Measurements from ENCODE around the gene SPPL3.

Gene SPPL3

DNA sequence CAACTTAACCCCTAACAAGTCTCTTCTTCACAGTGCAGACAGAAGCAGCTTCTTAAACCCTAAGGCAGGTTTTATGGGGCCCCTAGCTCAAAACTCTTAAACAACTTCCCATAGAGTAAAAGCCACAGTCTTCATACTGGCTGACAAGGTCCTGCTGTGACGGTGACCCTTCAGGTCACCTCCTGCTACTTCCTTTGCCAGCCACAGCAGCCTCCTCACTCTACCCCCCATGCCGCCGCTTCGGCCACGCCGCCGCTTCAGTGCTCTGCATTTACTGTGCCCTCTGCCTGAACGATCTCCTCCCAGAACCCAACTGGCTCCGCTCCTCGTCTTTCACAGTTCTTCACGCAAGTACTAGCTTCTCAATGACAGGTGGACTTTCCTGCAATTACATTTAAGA is 133.1 kb downstream of the SPPL3 start:
- no peak for DNase-seq

DNA sequence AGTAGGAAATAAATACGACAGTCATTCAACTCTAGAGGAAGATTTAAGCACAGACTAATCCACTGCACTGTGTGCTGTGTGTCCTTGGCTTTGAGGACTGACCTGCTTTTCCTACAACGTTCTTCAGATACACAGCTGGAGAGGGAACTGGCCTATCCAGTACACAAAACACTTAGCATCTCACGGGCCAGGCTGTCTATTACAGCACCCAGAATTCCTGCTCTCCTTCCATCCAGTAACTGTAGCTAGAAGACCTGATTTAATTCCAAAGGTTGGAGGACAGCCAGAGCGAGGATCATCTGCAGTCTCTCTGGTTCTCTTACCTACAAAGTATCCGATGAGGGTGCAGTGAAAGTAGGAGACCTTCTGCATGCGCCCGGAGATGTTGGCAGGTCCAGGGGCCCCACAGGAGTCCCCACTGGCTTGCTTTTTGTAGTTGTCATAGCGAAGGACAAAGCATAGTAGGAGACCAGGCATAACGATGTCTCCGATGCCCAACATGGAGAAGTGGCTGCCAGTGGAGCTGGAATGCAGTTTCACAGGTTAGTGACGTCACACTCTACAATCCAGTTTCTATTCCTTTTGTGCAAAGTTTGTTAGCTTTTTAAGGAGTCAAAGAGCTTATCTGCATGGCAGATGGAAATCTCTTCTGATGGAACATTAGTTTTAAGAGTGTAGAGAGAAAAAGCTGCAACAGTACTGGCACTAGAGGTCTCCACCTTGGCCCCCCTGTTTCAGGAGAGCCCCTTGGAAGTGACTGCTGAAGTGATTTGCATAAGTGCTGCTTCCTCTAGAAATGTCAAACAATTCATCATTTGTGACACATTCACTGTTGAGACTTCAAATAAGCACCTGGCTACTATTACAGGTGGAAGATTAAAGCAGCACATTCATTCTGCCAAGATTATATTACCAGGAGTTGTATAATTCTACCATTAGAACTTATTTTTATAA is 136.8 kb downstream of the SPPL3 start:
- DNase-seq: no peak

DNA sequence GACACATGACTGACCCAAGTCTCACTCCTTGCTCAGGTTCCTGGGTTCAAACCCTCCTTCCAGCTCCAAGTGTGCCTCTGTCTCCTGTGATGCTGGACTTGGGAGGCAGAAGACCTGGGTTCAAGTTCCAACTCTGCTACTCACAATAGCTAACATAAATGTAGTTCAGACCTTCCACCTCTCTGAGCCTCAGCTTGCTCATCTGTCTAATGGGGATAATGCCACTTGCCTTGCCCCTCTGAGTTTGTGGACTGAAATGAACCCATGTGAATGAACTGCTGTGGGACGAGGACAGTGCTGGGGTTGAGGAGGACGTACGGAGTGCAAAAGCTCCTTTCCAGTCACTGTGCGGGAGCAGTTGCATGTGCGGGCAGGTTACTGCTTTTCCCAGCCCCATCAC is 137.6 kb downstream of the SPPL3 start:
- no peak for DNase-seq

DNA sequence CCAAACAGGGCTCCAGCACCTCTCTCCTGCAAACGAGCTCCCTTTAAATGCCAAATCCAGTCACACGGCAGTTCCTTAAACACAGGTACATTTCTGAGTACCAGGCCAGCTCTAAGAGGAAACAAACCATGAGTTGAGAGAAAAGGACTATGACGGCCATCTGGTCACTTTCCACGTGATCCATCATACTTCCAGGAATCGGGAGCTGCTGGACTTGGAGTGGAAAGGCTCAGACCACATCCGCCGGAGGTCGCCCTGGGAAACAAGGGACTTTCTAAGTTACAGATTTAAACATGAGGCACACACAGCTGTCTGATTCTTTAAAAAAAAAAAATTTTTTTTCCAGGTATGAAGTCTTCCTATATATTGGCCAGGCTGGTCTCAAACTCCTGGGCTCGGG is 139.3 kb downstream of the SPPL3 start:
- DNase-seq: no peak

DNA sequence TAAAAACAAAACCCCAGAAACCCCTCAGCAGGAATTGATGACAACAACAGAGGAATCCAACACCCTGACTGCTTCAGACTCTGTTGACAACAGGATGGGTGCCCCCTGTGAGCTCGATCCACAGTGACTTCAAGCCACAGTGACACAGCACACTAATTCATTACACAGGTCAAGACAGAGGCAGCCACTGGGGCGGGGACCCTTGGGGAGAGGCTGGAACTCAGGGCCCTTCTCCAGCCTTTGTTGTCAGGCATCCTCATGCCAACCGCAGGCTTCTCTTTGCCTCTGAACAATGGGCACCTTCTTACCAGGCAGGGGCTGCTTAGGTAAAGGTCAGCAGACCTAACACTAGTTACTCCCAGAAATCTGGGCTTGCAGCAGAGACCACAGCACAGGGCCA is 140.9 kb downstream of the SPPL3 start:
- no peak for DNase-seq

DNA sequence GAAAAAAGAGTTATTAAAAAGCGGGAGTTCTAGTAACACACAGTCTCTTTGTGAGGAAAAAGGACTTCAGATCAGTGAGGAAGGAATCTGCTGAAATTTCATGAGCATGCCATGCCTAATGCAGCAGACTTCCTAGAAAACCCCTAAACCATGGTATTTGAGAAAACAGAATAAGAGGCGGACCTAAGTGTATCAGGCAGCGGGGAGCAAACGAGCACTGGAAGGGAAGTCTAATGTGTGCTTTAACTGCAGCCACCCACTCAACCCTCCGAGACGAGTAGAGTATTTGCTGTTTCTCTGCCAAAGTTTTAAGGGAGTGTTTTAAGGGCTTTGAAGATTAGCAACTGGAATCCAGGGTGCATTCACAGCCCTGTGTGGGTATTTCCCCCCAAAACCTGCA is 142.1 kb downstream of the SPPL3 start:
- peak; percentile 37 for DNase-seq

DNA sequence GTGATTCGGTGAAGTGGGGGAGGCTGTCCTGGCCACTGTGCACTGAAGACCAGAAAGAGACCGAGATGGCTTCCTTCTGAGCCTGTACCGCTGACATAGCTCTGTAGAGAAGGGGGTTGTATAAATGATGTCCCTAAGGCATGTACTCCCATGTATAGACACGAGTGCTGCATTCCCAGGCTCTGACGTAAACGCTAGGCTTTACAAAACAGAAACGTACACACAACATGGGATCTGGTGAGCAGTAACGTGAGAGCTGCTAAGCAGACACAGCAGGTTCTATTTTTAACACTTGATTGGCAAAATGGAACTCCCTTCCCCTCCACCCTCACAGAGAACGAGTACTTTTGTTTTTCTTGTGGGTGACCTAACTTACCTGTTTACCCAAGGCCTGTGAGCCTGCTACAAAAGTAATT is 142.6 kb downstream of the SPPL3 start:
- peak; percentile 93 for DNase-seq

DNA sequence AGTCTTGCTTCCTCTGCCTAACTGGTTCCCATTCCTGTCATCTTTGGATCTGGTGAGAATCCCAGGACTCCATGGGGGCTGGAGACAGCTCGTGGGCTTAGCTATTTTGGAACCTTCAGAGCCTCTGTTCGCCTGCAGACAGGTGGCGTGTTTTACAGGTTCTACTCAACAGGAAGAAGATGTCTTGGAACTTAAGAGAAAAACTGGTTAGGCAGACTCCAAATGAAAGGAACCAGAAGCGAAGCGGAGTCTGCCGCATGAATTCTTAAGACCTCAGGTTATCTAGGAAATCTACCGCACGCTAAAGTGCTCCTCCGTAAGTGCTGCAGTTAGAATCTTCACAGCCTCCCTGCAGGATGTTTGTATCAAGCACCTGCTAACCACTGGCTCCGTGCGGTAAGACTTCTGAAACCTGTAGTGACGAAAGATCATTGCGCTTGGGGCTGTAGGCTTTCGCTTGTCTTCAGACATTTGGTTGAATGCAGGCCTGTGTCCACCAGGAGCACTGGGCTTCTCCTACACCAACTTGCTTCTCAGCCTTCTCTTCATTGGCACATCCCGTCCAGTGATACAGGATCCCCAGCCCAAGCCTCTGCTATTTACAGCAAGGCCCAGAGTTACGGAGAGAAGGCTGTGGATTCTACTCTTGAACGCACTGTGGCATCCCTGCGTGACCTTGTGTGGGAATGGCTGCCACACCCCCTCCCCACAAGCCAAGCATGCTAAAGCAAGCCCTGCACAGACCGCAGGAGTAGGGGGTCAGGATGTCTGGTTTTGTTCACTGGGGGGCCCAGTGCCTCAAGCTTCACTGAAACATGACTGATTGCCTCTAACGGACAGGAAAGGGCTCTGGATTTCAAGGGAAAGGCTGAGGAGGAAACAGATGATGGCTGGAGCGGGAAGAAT is 143.6 kb downstream of the SPPL3 start:
- peak; percentile 12 for DNase-seq

DNA sequence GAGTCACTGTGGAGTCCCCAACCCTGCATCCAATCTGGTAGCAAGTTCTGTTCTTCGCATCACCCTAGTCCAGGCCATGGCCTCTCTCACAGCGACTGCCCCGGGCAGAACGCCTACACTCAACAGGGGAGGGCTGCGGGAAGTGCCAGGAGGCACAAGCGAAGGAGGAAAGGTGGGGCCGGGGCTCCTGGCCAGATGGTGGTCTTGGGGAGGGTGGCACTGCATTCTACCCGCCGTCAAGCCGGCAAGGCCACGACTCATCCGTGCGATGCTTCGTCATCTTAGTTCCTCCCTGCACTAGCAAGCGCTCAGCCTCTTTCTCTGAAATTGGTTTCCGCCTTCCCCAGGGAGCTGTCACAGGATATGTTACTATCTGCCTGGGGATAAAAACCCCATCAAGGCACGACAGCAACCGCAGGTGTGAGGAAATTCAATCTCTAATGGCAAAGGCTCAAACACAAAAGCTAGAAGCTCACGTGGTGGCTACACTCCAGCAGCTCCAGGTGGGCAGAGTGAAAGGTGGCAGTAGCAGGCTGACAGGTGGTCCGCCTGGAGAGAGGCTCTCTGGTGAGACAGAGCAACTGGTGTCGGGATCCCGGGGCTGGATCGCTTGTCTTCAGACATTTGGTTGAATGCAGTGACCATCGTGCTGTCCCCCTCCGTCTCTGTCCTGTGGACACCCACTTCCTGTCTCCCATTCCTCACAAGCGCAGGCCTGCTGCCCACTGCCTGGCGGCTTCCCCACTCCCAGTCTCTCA is 144.4 kb downstream of the SPPL3 start:
- no peak for DNase-seq

DNA sequence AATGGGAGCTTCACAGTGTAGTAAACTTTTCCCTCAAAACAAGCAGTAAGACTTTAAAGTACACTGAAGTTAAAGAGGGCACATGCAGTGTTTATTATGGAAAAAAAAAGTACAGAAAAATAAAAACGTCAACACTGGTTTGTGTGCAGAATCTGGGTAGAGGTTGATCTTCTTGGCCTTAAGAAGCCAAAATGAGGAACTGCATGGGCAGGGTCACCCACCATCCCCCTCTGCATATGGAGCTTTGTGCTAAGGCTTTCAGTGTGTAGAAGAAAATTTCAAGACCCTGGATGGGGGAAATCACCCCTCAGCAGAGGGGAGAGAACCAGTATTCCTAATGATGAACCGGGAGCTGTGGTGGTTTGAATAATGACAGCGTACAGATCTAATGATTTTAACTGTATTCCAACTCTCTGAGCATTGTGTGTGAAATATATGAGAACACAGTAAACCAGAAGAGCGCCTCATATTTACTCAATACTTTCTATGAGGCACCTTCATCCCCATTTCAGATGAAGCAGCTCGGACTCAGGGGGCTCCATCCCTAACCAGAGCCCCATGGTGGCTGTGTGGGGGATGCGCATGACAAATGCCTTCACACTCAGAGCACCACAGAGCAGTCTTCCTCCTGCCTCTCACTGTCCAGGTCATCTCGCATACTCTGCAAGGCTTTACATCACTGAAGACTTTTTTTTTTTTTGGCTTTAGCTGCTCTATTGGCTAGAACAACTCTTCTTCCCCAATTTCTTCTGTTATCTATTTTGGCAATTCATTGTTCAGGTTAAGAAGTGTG is 145.2 kb downstream of the SPPL3 start:
- DNase-seq: no peak

DNA sequence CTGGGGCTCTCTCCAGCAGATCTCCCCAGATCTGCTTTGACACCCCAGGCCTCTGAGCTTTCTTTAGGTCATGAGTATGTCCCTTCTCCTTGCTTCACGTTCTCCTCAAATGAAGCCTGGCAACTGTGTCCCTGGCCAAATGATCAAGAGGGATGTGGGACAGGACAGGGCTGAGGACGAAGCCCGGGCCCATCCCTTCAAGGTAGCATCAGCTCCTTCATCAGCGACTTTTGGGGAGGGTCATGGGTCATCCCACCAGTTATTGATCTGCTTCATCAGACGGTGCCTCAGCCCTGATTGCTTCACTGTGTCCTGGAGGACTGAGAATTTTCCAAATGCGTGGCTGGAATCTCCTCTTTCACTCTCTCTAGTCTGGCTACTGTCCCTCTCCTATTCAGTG is 146.2 kb downstream of the SPPL3 start:
- DNase-seq: no peak

DNA sequence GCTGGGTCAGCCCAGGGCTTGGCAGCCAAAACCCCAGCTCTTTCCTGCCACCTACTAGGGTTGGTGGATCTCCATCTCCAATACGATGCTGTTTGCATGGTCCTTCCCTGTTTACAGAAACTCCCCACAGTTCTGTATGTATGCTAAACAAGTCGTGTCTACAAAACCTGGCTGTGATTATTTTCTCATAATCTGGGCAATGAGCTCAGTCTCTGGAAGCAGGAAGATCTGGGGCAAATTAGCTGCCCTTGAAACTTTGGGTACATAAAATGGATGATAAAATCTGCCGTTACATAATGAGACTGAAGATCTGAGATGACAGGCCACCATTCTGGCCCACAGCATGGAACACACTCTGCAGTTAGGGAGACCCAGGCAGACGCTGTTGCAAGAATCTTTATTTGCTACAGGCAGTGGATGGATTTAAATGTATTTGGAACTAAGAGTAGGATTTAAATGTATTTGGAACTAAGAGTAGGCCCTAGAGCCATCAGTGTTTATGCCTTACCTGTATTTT is 146.9 kb downstream of the SPPL3 start:
- DNase-seq: no peak

DNA sequence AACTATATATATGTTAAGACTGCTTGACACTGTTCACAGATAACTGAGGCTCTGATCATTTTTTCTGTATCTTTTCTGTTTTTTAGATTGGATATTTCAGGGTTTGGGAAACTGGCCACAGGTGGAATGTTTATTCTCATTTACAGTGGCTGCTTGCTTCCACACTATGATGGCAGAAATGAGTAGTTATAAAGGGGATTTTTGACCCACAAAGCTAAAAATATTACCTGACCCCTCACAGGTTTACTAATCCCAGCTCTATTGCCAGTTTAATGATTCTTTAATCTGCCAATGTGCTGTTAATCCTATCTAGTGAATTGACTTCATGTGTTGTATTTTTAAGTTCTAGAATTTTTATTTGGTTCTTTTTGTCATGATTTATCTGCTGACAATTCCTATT is 148.9 kb downstream of the SPPL3 start:
- DNase-seq: no peak

DNA sequence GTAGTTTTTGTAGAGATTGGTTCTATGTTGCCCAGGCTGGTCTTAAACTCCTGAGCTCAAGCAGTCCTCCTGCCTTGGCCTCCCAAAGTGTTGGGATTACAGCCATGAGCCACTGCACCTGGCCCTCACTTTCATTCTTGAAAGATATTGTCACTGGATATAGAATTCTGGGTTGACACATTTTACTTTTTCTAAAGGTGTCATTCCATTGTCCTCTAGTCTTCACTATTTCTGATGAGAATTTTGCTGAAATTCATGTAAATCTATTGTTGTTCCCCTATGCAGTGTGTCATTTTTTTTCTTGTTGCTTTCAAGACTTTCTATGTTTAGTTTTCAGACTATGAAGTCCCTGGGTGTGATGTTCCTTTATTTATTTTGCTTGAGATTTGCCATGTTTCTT is 149.4 kb downstream of the SPPL3 start:
- DNase-seq: no peak

DNA sequence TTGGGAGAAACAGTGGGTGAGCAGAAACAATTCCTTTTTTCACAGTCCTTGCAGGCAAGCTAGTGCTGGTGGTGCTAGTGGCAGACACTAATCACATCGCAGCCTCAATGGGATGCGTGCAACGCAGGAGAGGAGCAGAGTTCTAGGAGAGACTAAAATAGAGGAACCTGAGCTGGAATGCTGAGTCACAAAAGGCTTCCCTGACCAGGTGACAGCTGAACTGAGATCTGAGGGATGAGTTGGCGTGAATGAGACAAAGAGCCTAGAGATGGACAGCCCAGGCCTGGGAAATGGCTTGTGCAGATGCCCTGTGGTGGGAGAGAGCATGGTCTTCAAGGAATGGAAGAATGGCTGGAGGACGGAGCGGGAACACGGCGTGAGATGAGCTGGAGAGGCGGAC is 152.8 kb downstream of the SPPL3 start:
- no peak for DNase-seq

DNA sequence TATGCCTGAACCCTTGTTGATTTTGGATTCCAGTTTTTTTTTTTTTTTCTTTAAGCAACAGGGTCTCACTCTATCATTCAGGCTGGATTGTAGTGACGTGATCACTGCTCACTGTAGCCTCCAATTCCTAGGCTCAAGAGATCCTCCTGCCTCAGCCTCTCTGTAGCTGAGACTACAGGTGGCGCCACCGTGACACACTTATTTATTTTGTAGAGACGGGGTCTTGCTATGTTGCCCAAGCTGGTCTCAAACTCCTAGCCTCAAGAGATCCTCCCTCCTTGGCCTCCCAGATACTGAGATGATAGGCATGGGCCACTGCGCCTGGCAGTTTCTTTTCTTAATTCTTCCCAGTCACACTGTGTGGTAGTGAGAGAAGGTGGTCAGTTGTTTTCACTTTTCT is 153.4 kb downstream of the SPPL3 start:
- DNase-seq: no peak

DNA sequence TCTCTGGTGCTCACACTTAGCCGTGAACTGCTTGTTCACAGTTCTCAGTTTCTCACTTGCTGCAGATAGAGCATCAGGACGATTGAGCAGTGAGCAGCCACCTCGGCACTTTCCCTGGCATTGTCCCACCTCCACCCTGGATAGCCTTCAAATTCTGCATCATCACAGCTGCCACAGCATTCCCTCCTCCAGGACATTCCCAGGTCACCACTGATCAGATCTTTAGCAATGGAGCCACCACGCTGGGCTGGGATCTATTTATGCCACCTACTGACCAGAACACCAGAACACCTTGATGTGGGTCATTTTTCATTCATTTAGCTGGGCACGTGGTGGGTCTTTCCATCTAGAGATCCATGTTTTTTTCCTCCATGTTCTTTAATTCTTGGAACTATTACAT is 154.9 kb downstream of the SPPL3 start:
- DNase-seq: no peak

DNA sequence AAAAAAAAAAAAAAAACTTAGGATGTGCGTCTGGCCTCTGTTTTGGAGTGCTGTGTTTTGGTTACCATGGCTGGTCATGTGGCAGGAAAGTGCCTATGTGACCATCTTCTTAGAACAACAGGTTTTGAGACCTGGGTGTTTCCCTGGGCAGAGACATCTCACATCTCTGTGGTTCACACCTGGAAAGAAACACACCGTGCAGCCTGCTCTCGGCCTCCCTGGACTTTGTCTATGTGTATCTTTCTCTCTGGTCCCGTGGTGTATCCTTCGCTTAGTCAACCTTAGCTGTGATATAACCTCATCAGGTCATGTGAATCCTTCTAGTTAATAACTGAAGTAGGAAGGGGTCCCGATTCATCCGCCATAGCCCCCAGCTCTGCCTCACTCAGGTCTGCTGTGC is 155.9 kb downstream of the SPPL3 start:
- no peak for DNase-seq

DNA sequence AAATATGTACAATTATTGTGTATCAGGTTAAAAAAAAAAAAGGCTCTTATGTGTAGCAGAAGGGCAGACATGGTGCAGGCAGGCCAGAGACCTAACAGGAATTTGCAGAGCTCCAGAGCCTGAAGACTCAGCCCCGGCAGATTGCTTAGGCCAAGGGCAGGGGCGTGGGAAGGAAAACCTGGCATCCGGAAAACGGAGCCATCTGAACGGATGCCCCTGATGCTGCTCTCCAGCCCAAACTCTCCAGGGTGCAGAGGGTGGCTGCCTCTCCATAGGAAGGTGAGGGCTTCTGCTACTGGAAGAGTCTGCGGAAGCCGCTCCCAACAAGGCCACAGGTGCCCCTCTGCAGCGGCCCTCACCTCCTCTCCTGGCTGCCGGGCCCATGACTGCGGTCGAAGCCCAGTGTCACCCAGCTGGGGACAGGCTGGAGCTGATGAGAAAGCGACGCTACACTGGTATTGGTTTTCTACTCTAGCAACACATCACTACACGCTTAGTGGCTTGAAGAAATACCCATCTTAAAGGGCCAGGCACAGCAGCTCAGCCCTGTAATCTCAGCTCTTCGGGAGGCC is 159.2 kb downstream of the SPPL3 start:
- DNase-seq: no peak

DNA sequence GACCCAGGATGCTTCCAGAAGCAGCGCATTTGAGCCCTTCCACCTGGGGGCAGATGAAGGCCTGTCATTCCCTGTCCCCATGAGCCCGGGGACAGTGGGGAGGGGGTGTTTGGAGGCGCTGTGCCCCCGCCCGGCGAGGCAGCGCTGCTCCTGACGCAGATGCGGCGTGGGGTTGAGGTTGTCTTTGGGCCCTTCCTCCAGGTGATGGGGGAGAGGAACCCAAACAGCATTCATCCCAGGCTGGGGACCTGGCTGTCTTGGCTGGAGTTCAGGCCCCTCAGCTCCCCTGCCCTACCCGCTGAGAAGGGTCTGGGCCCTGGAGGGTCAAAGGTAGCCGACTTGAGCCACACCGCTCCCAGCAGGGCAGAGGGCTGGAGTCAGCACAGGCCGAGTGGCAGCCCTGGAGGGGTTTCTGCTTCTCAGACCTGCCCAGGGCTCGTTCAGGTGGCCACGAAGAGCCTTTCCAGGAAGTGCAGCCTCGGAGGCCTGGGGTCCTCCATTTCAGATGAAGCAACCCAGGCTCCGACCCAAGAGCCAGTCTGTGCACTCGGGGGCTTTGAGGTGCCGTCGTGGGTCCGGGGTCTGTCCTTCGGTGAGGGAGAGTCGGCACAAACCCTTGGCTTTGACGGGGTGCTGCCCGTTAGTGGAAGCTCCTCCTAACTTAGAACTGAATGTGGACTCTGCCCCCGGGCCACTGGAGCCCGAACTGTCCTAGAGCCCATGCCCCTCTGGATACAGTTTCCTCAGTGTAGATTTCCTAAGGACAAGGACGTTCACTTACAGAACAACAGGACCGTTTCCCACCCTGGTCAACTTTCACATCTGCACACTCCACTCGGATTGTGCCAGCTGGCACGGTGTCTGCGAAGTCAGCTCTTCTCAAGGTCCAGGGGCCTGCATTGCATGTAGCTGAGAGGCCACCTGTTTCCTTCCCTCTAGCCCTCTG is 162.4 kb downstream of the SPPL3 start:
- DNase-seq: no peak
